Activated CD4-positive, alpha-beta memory T cell treated with anti-CD3 and anti-CD28 coated beads, Interleukin-2, amount 10 ng/mL, durations not matched to agents 7 days and 5 days (primary cell): ENCODE results near the gene MSANTD3. TPM values are rescaled to one million over a fixed set of nuclear protein-coding genes. Genes with fewer than 3 reads are reported as not detected.
"Not testable (repeated sequence)": the region's sequence is repeated elsewhere in the genome, so short reads cannot be mapped to it uniquely, and the experiment has no call there.

Source experiments
- CTCF ChIA-PET: fragments of 350-600 bp; sonication (Branson Sonifier 250); formaldehyde crosslinking; loops from one replicate; lab custom pipeline; 2021; ENCODE audit warnings: antibody characterized with exemption, inconsistent platforms; lab: Charles Lee
- POLR2A ChIA-PET: fragments of 350-600 bp; sonication (Branson Sonifier 250); formaldehyde crosslinking; loops from one replicate; lab custom pipeline; 2021; ENCODE audit warnings: antibody characterized with exemption; lab: Charles Lee
- DNase-seq: peaks from one replicate; pipeline ENCODE4 v3.0.0-alpha.2; 2020
- H3K27ac Mint-ChIP-seq: one replicate; pipeline ENCODE4 v1.8.0; 2021; ENCODE audit warnings: mild to moderate bottlenecking, mixed read lengths
- H3K27me3 Mint-ChIP-seq: one replicate; pipeline ENCODE4 v1.8.0; 2021; ENCODE audit warnings: mixed read lengths
- H3K36me3 Mint-ChIP-seq: one replicate; pipeline ENCODE4 v1.8.0; 2021; ENCODE audit warnings: low read depth, mixed read lengths
- H3K4me1 Mint-ChIP-seq: one replicate; pipeline ENCODE4 v1.8.0; 2021; ENCODE audit warnings: mixed read lengths
- H3K4me3 Mint-ChIP-seq: one replicate; pipeline ENCODE4 v1.8.0; 2021; ENCODE audit warnings: mild to moderate bottlenecking, mixed read lengths
- H3K9me3 Mint-ChIP-seq: one replicate; pipeline ENCODE4 v1.8.0; 2021; ENCODE audit warnings: mixed read lengths
- total RNA-seq, 2 experiments: library from RNA; stranded (reverse); gene quantifications; one replicate each; pipeline ENCODE4 v1.2.3, GENCODE V29; 2021

The MSANTD3 gene
- total RNA-seq, 2 experiments from 2014 or later, result 17.1 to 18.2 TPM

DNA sequence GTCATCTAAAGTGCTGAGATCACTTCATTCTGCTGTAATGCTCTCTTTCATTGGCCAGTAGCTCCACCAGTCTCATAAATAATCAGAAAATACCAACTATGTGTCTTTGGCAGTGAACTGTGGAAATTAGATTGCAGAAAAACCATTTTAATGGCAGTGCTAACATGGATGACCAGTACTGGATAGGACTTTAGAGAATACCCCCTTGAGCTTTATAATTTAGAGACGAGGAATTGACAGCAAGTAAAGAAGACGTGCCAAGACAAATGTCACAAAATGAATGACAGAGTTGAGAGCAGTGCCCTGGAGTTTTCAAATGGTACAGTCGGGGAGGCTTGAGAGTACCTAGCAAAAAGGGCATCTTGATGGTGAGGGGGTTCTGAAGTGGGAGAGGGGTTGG is 5.8 kb downstream of the MSANTD3 start:
- Mint-ChIP-seq H3K4me1 (peaks cover 16% of the 10 kb centered on the region), H3K27ac (no peak overlapping the region), H3K9me3 (no peaks in the 10 kb centered on the region), H3K27me3 (no peaks in the 10 kb centered on the region), H3K36me3 (peaks cover 3% of the 10 kb centered on the region), H3K4me3 (no peak overlapping the region)
- DNase-seq, result no peak
- ChIA-PET POLR2A (no interaction called here), CTCF (interaction anchor here (1.0 kb wide), 1 partner anchor 9 kb away, joined by 9 read pairs; no protein-coding TSS in a partner anchor)

GRCh38 chr9:100436571-100436970 is 9.6 kb downstream of the MSANTD3 start:
- no peak overlapping the region for H3K4me3 Mint-ChIP-seq
- CTCF ChIA-PET, result interaction anchor here (1.5 to 2.4 kb wide), 2 partner anchors 16 to 18 kb away, joined by 3 to 9 read pairs; no protein-coding TSS in a partner anchor
- H3K27me3 Mint-ChIP-seq, result no peaks in the 10 kb centered on the region
- no peak overlapping the region for H3K27ac Mint-ChIP-seq
- H3K9me3 Mint-ChIP-seq, result no peaks in the 10 kb centered on the region
- DNase-seq, result no peak
- no peaks in the 10 kb centered on the region for H3K36me3 Mint-ChIP-seq
- POLR2A ChIA-PET, result no interaction called here
- H3K4me1 Mint-ChIP-seq, result no peaks in the 10 kb centered on the region

- ChIA-PET CTCF (interaction anchor here (0.6 to 2.4 kb wide), 8 partner anchors 12 to 234 kb away, joined by 3 to 9 read pairs (median 3); no protein-coding TSS in a partner anchor), POLR2A (no interaction called here)
- no peak overlapping the region for H3K4me3 Mint-ChIP-seq
- no peak overlapping the region for H3K27ac Mint-ChIP-seq
- H3K36me3 Mint-ChIP-seq, result no peaks in the 10 kb centered on the region
- H3K27me3 Mint-ChIP-seq, result no peaks in the 10 kb centered on the region
- DNase-seq, result peak; percentile 65
- no peaks in the 10 kb centered on the region for H3K4me1 Mint-ChIP-seq
- no peaks in the 10 kb centered on the region for H3K9me3 Mint-ChIP-seq
These were observed 11.2 kb downstream of the MSANTD3 start for GRCh38 chr9:100437860-100438805.

DNA sequence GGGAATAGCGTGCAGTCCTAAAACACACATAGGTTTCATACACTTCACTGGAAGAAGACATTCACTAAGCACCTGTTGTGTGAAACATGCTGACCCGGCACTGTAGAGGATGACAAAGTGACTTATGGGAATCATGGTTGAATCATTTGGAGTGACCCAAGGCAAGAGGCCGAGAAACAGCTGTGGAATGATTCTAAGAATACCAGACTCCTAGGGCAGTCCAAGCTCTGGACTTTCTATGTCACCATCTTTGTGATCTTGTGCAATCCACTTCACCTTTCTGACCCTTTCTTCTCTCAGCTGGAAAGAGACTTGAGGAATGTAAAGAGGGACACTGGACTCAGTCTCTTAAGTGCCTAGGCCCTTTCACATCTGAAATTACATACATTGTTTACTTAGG is 13.1 kb downstream of the MSANTD3 start:
- POLR2A ChIA-PET, result no interaction called here
- no peak overlapping the region for H3K27ac Mint-ChIP-seq

DNA sequence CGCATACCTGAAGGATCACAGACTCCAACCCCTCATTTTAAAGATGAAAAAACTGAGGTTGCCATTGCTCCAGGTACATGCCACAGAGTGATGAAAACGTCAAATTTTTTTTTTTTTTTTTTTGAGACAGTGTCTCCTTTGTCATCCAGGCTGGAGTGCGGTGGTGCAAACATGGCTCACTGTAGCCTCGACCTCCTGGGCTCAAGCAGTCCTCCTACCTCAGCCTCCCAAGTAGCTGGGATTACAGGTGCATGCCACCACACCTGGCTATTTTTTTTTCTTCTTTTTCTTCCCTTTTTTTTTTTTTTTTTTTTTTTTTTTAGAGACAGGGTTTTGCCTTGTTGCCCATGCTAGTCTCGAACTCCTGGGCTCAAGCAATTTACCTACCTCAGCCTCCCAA is 13.5 kb downstream of the MSANTD3 start:
- H3K27ac Mint-ChIP-seq, H3K4me3 Mint-ChIP-seq, DNase-seq, H3K4me1 Mint-ChIP-seq, H3K36me3 Mint-ChIP-seq, POLR2A ChIA-PET, H3K9me3 Mint-ChIP-seq, H3K27me3 Mint-ChIP-seq: not testable (repeated sequence)
- CTCF ChIA-PET, result interaction anchor here (0.7 to 1.3 kb wide), 4 partner anchors 11 to 42 kb away, joined by 3 to 5 read pairs (median 3); no protein-coding TSS in a partner anchor

More for the DNA sequence above, 13.1 kb downstream of the MSANTD3 start:
- Mint-ChIP-seq H3K27me3 (no peaks in the 10 kb centered on the region), H3K9me3 (no peaks in the 10 kb centered on the region), H3K4me1 (no peaks in the 10 kb centered on the region), H3K4me3 (no peak overlapping the region), H3K36me3 (peaks cover 5% of the 10 kb centered on the region)
- DNase-seq, result no peak
- CTCF ChIA-PET, result interaction anchor here (0.7 to 1.3 kb wide), 4 partner anchors 10 to 42 kb away, joined by 3 to 5 read pairs (median 3); no protein-coding TSS in a partner anchor

- CTCF ChIA-PET, result interaction anchor here (0.7 to 1.1 kb wide), 2 partner anchors 87 to 89 kb away, joined by 3 read pairs; partner anchors contain the start of gene TEX10
- Mint-ChIP-seq H3K4me1 (no peaks in the 10 kb centered on the region), H3K36me3 (peaks cover 5% of the 10 kb centered on the region), H3K9me3 (no peaks in the 10 kb centered on the region), H3K27me3 (no peaks in the 10 kb centered on the region), H3K4me3 (no peak overlapping the region), H3K27ac (no peak overlapping the region)
- POLR2A ChIA-PET, result no interaction called here
- no peak for DNase-seq
These were observed 15.0 kb downstream of the MSANTD3 start for GRCh38 chr9:100441911-100442361.

- Mint-ChIP-seq H3K36me3 (peaks cover 5% of the 10 kb centered on the region), H3K9me3 (no peaks in the 10 kb centered on the region), H3K27me3 (no peaks in the 10 kb centered on the region), H3K4me3 (no peak overlapping the region), H3K4me1 (peaks cover under 1% of the 10 kb centered on the region), H3K27ac (no peak overlapping the region)
- DNase-seq, result no peak
- ChIA-PET POLR2A (no interaction called here), CTCF (no interaction called here)
These were observed 17.1 kb downstream of the MSANTD3 start for GRCh38 chr9:100443781-100444768.

GRCh38 chr9:100445161-100445902 is 18.4 kb downstream of the MSANTD3 start:
- no peak for DNase-seq
- POLR2A ChIA-PET, result no interaction called here
- peaks cover 6% of the 10 kb centered on the region for H3K4me1 Mint-ChIP-seq
- H3K36me3 Mint-ChIP-seq, result peaks cover 12% of the 10 kb centered on the region
- no peaks in the 10 kb centered on the region for H3K27me3 Mint-ChIP-seq
- CTCF ChIA-PET, result no interaction called here
- H3K27ac Mint-ChIP-seq, result no peak overlapping the region
- H3K9me3 Mint-ChIP-seq, result no peaks in the 10 kb centered on the region
- no peak overlapping the region for H3K4me3 Mint-ChIP-seq

- ChIA-PET CTCF (no interaction called here), POLR2A (no interaction called here)
- H3K9me3 Mint-ChIP-seq, result no peaks in the 10 kb centered on the region
- H3K4me1 Mint-ChIP-seq, result peaks cover 6% of the 10 kb centered on the region
- no peaks in the 10 kb centered on the region for H3K27me3 Mint-ChIP-seq
- no peak overlapping the region for H3K4me3 Mint-ChIP-seq
- peaks cover 15% of the 10 kb centered on the region for H3K36me3 Mint-ChIP-seq
- DNase-seq, result no peak
- H3K27ac Mint-ChIP-seq, result no peak overlapping the region
These were observed 19.1 kb downstream of the MSANTD3 start for GRCh38 chr9:100445903-100446549.

GRCh38 chr9:100447041-100447440 is 20.1 kb downstream of the MSANTD3 start:
- POLR2A ChIA-PET, result no interaction called here
- no peaks in the 10 kb centered on the region for H3K9me3 Mint-ChIP-seq
- peaks cover 6% of the 10 kb centered on the region for H3K4me1 Mint-ChIP-seq
- no peak for DNase-seq
- H3K4me3 Mint-ChIP-seq, result no peak overlapping the region
- no peak overlapping the region for H3K27ac Mint-ChIP-seq
- peaks cover 19% of the 10 kb centered on the region for H3K36me3 Mint-ChIP-seq
- CTCF ChIA-PET, result no interaction called here
- no peaks in the 10 kb centered on the region for H3K27me3 Mint-ChIP-seq

DNA sequence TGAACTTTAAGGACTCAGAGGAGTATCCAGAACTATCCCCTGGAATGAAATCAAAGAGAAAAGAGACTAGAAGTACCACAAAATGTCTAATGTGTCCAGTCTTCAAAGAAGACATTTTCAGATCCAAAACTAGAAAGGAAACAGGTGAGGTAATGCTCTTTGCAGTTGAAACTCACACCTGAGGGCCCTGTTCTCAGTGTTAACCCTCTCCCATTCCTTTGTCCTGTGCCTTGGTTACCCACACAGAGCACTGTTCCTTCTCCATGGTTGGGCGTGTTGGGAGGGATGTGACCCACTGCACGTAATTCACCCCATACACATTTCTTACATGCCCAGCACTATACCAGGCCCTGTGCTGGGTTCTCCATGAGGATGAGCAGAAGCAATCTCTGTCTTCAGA is 21.3 kb downstream of the MSANTD3 start:
- H3K36me3 Mint-ChIP-seq, result peaks cover 23% of the 10 kb centered on the region
- no peak for DNase-seq
- ChIA-PET POLR2A (no interaction called here), CTCF (interaction anchor here (0.7 kb wide), 1 partner anchor 1646 kb away, joined by 4 read pairs; no protein-coding TSS in a partner anchor)
- peaks cover 6% of the 10 kb centered on the region for H3K4me1 Mint-ChIP-seq
- no peaks in the 10 kb centered on the region for H3K9me3 Mint-ChIP-seq
- H3K27me3 Mint-ChIP-seq, result no peaks in the 10 kb centered on the region
- H3K4me3 Mint-ChIP-seq, result no peak overlapping the region
- no peak overlapping the region for H3K27ac Mint-ChIP-seq

- Mint-ChIP-seq H3K4me1 (peaks cover 6% of the 10 kb centered on the region), H3K27ac (no peak overlapping the region), H3K36me3 (peaks cover 18% of the 10 kb centered on the region), H3K9me3 (no peaks in the 10 kb centered on the region), H3K4me3 (no peak overlapping the region), H3K27me3 (no peaks in the 10 kb centered on the region)
- CTCF ChIA-PET, result no interaction called here
- POLR2A ChIA-PET, result no interaction called here
- no peak for DNase-seq
These were observed 22.5 kb downstream of the MSANTD3 start for GRCh38 chr9:100449420-100449819.
